ENCODE measurements around the gene ARID2. TPM values are rescaled to one million over a fixed set of nuclear protein-coding genes. Genes with fewer than 3 reads are reported as not detected.

ARID2 gene
- total RNA-seq, result 10 to 100 TPM; 46.7 to 52.0 TPM

GRCh38 chr12:45729233-45730083, at the start of gene ARID2:
TSS of gene ARID2 (plus strand) at chr12:45729706. CDS start at chr12:45729837, 131 bp downstream.

